PFSK-1 (cell line): ENCODE results near the gene TOMM70.

ENCODE experiments used
- FOXP2 ChIP-seq: optimal IDR thresholded peaks from 2 replicates; pipeline ENCODE3; 2011; ENCODE audit warnings: borderline replicate concordance, control low read depth, inconsistent platforms; ENCODE audit not compliant: insufficient read depth; ENCODE audit errors: extremely low read length, extremely low read depth
- POLR2AphosphoS5 ChIP-seq: IDR thresholded peaks from 2 replicates; pipeline ENCODE4 v1.6.1; 2012; ENCODE audit warnings: low read depth, mild to moderate bottlenecking, control low read depth, low read length, moderate library complexity
- SIN3A ChIP-seq: IDR thresholded peaks from 2 replicates; pipeline ENCODE4 v1.6.1; 2012; ENCODE audit warnings: mild to moderate bottlenecking, low read length, moderate library complexity, borderline replicate concordance; ENCODE audit not compliant: insufficient read depth
- TAF1 ChIP-seq: IDR thresholded peaks from 2 replicates; pipeline ENCODE4 v1.6.1; 2012; ENCODE audit warnings: low read length, control low read depth, borderline replicate concordance; ENCODE audit not compliant: insufficient read depth
- TF ChIP-seq, protein P1 (sequence below), 2 experiments: IDR thresholded peaks; 2 replicates each; pipeline versions ENCODE4 v1.6.1 to v1.8.0; 2011 to 2012; ENCODE audit warnings: low read depth in 2 of 2, low read length in 2 of 2, control low read depth in 1 of 2, inconsistent platforms in 1 of 2, mild to moderate bottlenecking in 1 of 2, moderate library complexity in 1 of 2; ENCODE audit not compliant: insufficient read depth in 1 of 2

DNA sequence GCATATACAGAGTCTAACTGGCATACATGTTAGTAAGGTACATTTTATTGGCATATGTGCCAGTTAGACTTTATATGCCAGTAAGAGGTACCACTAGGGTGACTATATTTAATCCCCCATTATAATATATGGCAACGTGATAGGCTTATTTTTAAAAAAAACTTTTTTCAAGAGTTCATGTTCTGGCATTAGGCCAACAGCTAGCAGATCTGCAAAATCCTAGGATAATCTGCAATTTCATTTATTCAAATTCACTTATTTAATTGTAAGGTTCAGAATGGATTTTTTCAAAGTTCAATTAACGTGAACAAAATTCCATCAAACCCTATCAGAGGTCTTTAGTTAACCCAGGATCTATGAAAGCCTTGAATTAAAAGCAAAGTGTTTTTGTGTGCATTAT is 34.5 kb downstream of the TOMM70 start:
- TF ChIP-seq SIN3A = no peak
- TF ChIP-seq POLR2AphosphoS5 = no peak
- TF ChIP-seq, protein P1, sequence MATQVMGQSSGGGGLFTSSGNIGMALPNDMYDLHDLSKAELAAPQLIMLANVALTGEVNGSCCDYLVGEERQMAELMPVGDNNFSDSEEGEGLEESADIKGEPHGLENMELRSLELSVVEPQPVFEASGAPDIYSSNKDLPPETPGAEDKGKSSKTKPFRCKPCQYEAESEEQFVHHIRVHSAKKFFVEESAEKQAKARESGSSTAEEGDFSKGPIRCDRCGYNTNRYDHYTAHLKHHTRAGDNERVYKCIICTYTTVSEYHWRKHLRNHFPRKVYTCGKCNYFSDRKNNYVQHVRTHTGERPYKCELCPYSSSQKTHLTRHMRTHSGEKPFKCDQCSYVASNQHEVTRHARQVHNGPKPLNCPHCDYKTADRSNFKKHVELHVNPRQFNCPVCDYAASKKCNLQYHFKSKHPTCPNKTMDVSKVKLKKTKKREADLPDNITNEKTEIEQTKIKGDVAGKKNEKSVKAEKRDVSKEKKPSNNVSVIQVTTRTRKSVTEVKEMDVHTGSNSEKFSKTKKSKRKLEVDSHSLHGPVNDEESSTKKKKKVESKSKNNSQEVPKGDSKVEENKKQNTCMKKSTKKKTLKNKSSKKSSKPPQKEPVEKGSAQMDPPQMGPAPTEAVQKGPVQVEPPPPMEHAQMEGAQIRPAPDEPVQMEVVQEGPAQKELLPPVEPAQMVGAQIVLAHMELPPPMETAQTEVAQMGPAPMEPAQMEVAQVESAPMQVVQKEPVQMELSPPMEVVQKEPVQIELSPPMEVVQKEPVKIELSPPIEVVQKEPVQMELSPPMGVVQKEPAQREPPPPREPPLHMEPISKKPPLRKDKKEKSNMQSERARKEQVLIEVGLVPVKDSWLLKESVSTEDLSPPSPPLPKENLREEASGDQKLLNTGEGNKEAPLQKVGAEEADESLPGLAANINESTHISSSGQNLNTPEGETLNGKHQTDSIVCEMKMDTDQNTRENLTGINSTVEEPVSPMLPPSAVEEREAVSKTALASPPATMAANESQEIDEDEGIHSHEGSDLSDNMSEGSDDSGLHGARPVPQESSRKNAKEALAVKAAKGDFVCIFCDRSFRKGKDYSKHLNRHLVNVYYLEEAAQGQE (IDR thresholded peaks at IDR 0.05; ENCODE audit: insufficient read depth in 1 of 2, low read depth in 2 of 2, low read length in 2 of 2) = no peak
- no peak for TF ChIP-seq TAF1
- no peak for TF ChIP-seq FOXP2
